GM08714 (cell line): ENCODE results near the gene SBK1.
A peak's percentile ranks its signal among the peaks of the same experiment; 100 is the strongest.

Experiments
- H3K4me3 ChIP-seq: fragments of 200-500 bp; sonication (Bioruptor generic); 2 replicates; pipeline ENCODE4 v1.5.1; 2014; ENCODE audit warnings: mild to moderate bottlenecking, low read length, inconsistent platforms
- ZNF274 ChIP-seq: IDR thresholded peaks from 2 replicates; pipeline ENCODE4 v1.6.1; 2012; ENCODE audit warnings: mild to moderate bottlenecking, low read depth, low read length

Gene SBK1

DNA sequence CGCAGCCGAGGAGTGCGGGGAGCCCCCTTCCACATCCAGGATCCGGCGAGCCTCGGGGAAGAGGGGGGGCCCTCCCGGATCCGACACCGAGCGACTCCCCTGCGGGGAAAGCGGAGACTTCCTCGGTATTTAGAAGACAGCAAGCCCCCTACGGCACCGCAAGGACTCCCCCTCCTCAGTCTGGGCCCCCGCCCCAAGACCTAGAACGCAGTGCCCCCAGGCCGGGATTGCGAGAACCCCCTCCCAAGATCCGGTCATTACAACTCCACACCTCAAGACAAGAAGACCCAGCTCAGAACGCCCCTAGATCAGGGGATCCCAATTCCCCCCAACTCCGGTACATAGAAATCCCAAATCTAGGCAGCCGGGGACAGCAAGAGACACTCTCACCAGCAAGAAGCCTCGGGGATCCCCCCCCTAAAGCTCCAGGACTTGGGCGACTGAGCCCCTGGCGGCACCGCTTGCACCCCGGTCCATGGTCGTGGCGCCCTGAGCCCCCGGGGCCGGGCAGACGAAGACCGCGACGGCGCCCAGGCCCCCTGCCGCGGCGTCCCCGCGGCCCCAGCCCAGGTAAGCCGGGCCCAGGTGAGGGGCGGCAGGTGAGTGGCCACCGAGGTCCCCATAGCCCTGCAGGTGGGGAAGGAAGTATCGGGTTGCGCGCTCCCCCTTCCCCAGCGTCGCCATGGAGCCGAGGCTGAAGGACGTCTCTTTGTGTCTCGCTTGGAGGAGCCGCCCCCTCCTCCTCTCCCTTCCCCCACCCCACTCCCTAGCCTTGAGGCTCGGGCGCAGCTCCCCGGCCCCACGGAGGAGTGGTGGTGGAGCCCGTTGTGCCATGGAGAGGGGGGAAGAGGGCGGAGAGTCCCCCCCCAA, 641 bp downstream of the SBK1 start:
- peak overlapping the region; percentile 71 for H3K4me3 ChIP-seq
- TF ChIP-seq ZNF274 = no peak

DNA sequence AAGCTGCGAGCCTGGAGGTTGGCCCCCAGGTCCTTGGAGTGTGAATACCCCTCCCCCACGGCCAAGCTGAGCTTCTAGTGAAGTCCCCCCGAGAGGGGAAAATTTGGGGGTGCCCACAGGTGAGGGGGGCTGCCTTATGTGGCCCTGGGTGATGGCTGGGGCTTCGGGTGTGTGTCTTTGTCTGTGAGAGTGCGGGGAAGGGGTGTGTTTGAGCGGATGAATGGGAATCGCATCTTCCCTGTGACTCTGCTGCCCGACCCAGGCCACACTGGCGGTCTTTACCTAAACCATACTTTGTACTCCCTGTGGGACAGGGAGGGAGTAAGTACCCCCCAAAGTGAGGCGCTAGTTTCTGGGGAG, 1.3 kb downstream of the SBK1 start:
- no peak for TF ChIP-seq ZNF274
- H3K4me3 ChIP-seq = no peak overlapping the region

GRCh38 chr16:28294201-28294600, 1.9 kb downstream of the SBK1 start:
- no peak overlapping the region for H3K4me3 ChIP-seq

GRCh38 chr16:28295276-28295675, 3.0 kb downstream of the SBK1 start:
- TF ChIP-seq ZNF274 = no peak
- no peak overlapping the region for H3K4me3 ChIP-seq

More at GRCh38 chr16:28294201-28294600, 1.9 kb downstream of the SBK1 start:
- TF ChIP-seq ZNF274 = no peak

GRCh38 chr16:28297308-28297707, 5.0 kb downstream of the SBK1 start:
- TF ChIP-seq ZNF274 = no peak
- no peak overlapping the region for H3K4me3 ChIP-seq

- no peak for TF ChIP-seq ZNF274
These were observed 5.6 kb downstream of the SBK1 start for GRCh38 chr16:28297784-28298510.

DNA sequence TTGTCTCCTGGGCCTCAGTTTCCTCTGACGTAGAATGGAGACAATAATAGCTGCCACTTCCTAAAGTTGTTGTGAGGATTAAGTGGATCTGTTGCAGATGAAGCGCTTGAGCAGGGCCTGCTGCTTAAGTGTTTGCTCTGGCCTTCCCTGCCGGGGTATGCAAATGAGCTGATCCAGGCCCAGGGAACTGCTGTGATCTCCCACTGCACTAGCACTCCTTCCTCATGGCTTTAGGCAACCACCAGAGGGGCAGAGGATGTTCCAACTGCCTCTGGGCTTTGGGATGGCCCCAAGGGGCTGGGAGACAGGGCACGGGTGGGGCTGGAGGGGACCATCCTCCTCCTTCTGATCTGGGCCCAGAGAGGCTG, 6.2 kb downstream of the SBK1 start:
- no peak overlapping the region for H3K4me3 ChIP-seq
- no peak for TF ChIP-seq ZNF274

More at GRCh38 chr16:28297784-28298510, 5.6 kb downstream of the SBK1 start:
- H3K4me3 ChIP-seq = no peak overlapping the region

DNA sequence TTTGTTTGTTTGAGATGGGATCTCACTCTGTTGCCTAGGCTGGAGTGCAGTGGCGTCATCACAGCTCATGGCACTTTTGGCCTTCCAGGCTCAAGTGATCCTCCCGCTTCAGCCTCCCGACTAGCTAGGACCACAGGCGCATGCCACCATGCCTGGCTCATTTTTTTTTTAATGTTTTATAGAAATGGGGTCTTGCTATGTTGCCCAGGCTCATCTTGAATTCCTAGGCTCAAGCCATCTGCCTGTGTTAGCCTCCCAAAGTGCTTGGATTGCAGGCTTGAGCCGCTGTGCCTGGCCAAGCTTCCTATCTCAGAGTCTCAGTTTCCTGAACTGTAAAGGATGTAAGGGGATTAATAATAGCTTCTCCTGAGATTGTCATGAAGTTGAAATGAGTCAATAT, 8.0 kb downstream of the SBK1 start:
- no peak for TF ChIP-seq ZNF274
- H3K4me3 ChIP-seq = no peak overlapping the region

- H3K4me3 ChIP-seq = no peak overlapping the region
- TF ChIP-seq ZNF274 = no peak
These were observed 8.8 kb downstream of the SBK1 start for GRCh38 chr16:28301154-28301553.

GRCh38 chr16:28301620-28302019, 9.3 kb downstream of the SBK1 start:
- TF ChIP-seq ZNF274 = no peak
- H3K4me3 ChIP-seq = no peak overlapping the region

DNA sequence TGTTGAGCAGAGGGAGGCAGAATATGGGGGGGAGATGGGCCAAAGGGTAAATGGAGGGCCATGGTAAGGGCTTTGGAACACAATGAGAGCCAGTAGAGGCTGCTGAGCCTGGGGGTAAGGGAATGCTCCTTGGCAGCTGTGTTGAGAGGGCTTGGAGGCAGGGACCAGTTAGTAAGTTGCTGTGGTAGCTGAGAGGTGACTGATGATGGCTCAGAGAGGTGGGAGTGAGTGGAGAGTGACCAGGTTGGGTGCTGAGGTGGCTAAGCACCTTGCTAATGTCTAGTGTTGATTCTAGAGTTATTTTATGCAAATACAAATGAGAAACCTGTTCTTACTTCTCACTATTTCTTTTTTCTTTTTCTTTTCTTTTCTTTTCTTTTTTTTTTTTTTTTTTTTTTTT, 10.8 kb downstream of the SBK1 start:
- TF ChIP-seq ZNF274 = no peak
- no peak overlapping the region for H3K4me3 ChIP-seq

- TF ChIP-seq ZNF274 = no peak
- no peak overlapping the region for H3K4me3 ChIP-seq
These were observed 11.9 kb downstream of the SBK1 start for GRCh38 chr16:28304214-28304613.

DNA sequence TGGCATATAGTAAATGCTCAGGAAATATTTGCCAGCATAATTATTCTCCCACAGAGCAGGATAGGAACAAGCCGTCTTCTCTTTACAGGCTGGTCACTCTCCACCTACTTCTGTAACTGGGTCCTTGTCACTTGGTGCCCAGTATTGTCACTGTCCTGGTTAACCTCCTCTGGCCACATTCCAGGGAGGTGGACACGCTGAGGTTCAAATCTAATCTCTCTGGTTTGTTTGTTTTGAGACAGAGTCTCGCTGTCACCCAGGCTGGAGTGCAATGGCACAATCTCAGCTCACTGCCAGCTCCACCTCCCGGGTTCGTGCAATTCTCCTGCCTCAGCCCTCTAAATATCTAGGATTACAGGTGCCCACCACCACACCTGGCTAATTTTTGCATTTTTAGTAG, 15.6 kb downstream of the SBK1 start:
- no peak overlapping the region for H3K4me3 ChIP-seq
- no peak for TF ChIP-seq ZNF274

DNA sequence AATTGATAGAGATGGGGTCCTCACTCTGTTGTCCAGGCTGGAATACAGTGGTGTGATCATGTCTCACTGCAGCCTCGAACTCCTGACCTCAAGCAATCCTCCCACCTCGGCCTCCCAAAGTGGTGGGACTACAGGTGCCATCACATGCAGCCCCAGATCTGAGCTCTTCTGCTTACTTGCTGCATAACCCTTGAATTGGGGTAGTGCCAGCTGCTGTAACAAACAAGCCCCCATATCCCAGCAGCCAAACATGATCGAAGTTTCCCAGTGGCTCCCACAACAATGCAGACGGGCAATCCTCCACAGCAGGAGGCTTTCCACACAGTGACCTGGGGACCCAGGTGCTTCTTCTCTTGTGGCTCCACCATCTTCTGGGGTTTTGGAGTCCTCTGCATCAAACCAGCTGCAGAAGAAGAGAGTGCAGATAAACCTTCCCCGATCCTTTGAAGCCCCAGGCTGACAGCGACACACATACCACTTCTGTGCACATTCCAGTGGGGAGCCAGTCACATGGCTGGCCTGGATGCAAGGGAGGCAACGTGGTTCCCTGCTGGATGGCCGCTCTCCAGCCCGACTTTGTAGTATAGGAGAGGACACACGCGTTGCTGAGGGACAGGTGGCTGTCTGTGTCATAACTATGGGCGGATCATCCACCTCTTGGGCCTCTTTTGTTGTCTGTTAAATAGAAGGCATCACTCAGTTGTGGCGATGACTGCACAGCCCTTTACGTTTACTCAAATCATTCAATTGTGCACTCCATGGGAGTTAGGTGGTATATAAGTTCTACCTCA, 16.7 kb downstream of the SBK1 start:
- TF ChIP-seq ZNF274 = no peak
- no peak overlapping the region for H3K4me3 ChIP-seq

DNA sequence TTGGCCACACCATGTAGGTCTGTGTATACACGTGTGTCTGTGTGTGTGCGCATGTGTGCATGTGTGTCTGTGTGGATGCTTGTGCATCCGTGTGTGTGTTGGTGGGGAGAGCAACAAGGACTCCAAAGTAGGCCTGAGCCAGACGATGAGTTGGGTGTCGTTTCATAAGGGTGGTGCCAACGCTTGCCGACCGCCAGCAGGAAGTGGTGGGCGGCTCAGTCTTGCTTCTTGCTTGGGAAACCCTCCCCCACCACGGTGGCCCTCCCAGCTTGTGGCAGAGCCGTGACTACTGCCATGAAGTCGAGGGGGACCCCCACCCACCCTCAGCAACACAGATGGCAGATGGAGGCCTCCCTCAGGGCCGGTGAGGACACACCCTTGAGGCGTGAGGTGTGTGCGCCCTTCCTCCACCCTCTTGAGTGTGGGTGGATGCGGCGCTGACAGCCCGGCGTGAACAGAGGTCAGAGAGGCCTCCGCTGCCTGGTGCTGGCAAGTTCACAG, 17.5 kb downstream of the SBK1 start:
- H3K4me3 ChIP-seq = no peak overlapping the region
- TF ChIP-seq ZNF274 = no peak
